GM18505 (cell line): Measurements from ENCODE around the gene ZSWIM4.

Experiments used
- ATAC-seq: cut with Tn5 transposase; IDR thresholded peaks from one replicate; pipeline ENCODE4 v1.9.1; 2021; ENCODE audit not compliant: unreplicated experiment
- POLR2A ChIP-seq: IDR thresholded peaks from 4 replicates; pipeline ENCODE4 v1.6.1; 2011; ENCODE audit warnings: borderline replicate concordance; ENCODE audit not compliant: insufficient read depth, insufficient read length; ENCODE audit errors: extremely low read depth

ZSWIM4 gene

DNA sequence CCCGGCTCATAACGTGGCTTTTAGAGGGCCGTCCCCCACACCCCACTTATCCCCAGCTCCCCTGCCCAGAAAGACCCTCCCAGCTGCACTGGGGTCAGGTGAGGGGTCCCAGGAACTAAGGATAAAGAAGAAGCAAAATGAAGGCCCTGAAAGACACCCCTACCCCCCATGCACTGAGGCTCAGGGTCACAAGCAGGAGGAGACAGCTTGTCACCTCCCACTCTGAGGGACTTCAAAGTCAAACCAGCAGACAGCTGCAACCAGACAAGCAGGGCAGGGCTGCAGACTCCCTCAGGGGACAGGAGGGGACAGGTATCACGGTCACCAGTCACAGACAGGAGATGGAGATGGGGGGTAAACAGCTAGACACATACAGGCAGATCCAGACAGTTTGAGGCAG is 75.6 kb downstream of the ZSWIM4 start:
- no peak for TF ChIP-seq POLR2A
- ATAC-seq: no peak

DNA sequence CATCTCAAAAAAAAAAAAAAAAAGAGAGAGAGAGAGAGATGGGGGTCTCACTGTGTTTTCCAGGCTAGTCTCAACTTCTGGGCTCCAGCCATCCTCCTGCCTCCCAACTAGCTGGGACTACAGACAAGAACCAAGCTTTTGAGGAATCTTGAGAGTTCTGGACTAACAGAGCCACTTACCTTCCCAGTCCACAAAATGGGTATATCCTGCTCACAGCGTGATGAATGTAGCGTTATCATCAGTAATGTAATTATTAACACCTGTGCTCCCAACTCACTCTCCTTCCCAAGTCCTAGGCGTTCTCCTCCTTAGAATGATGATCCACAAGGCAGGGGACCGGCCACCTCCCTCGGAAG is 77.1 kb downstream of the ZSWIM4 start:
- no peak for ATAC-seq
- TF ChIP-seq POLR2A: no peak

GRCh38 chr19:13872695-13873389 is 77.6 kb downstream of the ZSWIM4 start:
- TF ChIP-seq POLR2A: no peak
- ATAC-seq: no peak

GRCh38 chr19:13873834-13874515 is 78.7 kb downstream of the ZSWIM4 start:
- no peak for ATAC-seq
- TF ChIP-seq POLR2A: no peak

GRCh38 chr19:13875824-13876223 is 80.6 kb downstream of the ZSWIM4 start:
- no peak for TF ChIP-seq POLR2A
- no peak for ATAC-seq

DNA sequence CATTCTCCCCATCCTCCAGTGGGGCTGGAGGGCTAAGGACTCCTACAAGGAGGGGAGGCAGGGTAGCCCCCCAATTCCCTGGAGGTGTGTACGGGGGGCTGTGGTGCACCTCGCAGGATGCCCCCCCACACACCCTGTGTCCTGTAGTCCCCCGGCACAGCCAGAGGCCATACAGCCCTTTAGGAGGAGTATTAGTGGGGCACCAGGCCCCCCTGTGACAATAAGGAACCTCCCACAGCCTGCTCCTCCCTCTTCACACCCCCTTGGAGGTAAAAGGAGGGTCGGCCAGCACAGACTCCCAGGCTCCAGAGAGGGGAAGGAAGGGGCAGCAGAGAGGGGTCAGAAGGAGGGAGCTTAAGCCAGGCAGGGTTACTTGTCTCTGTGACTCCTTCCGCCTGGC is 81.6 kb downstream of the ZSWIM4 start, which contains the start of gene NANOS3:
Gene NANOS3 (plus strand): TSS at position 301 of the 400 bp plus-strand sequence. CDS start 115 bp downstream, outside the sequence.
- no peak for TF ChIP-seq POLR2A
- ATAC-seq: no peak

DNA sequence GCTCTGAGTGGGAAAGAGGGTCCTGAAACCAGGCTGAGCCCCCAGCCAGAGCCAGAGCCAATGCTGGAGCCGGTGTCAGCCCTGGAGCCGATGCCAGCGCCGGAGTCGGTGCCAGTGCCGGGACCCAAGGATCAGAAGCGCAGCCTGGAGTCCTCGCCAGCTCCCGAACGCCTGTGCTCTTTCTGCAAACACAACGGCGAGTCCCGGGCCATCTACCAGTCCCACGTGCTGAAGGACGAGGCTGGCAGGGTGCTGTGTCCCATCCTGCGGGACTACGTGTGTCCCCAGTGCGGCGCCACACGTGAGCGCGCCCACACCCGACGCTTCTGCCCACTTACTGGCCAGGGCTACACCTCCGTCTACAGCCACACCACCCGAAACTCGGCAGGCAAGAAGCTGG is 82.1 kb downstream of the ZSWIM4 start:
- TF ChIP-seq POLR2A: no peak
- no peak for ATAC-seq

DNA sequence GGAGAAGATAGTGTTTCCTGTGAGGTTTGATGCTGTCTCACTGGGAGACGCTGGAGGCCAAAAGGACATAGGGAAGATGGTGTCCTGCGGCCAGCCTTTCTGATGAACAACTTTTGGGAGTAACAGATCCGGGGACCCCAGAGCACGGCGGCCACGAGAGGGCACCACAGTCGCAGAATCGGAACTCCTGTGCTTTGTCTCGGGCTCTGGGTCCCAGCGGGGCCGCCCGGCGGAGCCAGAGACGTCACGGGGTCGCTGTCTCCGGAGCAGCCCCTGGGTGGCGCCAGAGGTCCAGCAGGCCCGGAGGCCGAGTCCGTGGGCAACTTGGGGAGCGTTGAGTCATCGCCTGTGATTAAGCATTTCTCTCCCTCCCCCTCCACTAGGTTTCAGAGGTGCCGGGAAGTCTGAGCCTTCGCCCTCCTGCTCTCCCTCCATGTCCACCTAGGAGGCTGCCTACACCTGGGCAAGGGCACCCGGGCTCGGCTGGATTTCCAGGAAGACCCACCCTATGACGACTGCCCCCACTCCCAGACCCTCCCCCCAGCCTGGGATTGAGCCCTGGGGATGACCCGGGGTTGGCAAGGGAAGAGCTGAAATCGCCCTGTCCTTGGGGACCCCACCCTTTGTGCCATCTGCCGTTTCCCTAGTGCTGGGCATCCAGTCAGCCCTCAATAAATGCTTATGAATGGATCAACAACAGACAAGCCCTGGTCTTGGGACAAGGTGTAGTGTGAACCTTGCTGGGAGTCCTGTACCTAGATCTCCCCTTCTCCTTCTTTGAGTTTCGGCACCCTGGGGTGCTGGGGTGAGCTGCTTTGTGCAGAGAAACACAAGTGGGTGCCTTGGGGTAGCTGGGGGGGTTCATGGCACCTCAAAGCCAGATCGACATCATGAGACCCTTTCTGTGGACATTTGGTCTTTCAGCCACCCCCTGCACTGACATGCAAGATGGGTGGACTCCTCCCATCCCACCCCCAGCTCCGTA is 85.1 kb downstream of the ZSWIM4 start:
- no peak for TF ChIP-seq POLR2A
- peak; percentile 75 for ATAC-seq

DNA sequence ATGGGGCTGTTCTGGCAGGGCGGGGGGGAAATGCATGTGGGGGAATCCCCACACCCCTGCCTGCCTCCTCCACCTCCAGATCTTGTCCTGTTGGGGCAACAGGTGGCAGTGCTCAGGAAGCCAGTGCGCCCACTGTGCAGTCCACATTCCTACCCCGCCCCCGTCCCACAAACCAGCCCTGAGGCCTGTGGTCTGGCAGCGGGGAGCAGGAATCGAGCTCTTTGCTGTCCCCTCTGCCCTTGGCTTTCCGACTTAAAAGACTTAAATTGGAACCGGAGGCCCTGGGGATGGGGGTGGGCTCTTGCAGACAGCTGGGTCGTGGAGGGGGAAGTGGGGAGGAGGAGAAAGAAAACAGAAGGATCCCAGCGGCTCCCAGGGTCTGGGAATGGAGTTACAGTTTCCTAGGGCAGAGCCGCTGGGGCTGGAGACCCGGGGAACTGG is 86.0 kb downstream of the ZSWIM4 start:
- no peak for ATAC-seq
- no peak for TF ChIP-seq POLR2A
